Uterus (tissue), 2 donors: ENCODE measurements around the gene B2M.

Experiments
- POLR2A ChIP-seq, 2 donors: fragments of 450-650 bp; IDR thresholded peaks; one replicate each; pipeline ENCODE4 v1.6.1; 2016; ENCODE audit warnings: antibody characterized with exemption in 2 of 2, mild to moderate bottlenecking in 1 of 2, moderate library complexity in 1 of 2
- TF ChIP-seq, protein P1 (sequence below), 4 experiments: fragments of 200-600 bp in 2 of 4; fragments of 450-650 bp in 2 of 4; sonication (generic) in 2 of 4; IDR thresholded peaks; one replicate each; pipeline ENCODE4 v1.5.1; 2016 to 2019; ENCODE audit warnings: antibody characterized with exemption in 4 of 4, mild to moderate bottlenecking in 2 of 4, moderate library complexity in 1 of 4

DNA sequence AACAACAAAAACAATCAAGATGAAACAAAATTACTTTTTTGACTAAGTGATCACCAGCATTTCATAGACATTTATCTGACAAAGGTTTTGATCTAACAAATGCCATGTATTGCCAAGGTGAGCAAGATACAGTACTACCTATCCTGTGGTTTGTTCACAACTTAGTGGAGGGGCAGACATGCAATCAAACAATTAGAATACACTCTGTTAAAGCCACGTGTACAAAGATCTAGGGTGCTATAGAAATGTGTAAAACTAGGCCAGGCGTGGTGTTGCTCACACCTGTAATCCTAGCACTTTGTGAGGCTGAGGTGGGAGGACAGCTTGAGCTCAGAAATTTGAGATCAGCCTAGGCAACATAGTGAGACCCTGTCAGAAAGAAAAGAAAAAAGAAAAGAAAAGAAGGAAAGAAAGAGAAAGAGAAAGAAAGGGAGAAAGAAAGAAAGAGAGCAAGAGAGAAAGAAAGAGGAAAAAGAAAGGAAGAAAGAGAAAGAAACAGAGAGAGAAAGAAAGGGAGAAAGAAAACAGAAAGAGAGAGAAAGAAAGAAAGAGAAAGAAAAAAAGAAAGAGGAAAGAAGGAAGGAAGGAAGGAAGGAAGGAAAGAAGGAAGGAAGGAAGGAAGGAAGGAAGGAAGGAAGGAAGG is 23.6 kb downstream of the B2M start:
- TF ChIP-seq, protein P1, sequence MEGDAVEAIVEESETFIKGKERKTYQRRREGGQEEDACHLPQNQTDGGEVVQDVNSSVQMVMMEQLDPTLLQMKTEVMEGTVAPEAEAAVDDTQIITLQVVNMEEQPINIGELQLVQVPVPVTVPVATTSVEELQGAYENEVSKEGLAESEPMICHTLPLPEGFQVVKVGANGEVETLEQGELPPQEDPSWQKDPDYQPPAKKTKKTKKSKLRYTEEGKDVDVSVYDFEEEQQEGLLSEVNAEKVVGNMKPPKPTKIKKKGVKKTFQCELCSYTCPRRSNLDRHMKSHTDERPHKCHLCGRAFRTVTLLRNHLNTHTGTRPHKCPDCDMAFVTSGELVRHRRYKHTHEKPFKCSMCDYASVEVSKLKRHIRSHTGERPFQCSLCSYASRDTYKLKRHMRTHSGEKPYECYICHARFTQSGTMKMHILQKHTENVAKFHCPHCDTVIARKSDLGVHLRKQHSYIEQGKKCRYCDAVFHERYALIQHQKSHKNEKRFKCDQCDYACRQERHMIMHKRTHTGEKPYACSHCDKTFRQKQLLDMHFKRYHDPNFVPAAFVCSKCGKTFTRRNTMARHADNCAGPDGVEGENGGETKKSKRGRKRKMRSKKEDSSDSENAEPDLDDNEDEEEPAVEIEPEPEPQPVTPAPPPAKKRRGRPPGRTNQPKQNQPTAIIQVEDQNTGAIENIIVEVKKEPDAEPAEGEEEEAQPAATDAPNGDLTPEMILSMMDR (IDR thresholded peaks at IDR 0.05): no peak
- TF ChIP-seq POLR2A (IDR thresholded peaks at IDR 0.05): no peak
